NCI-H2196 treated with DMSO at 0.1 percent for 48 hours (cell line): Measurements from ENCODE around the gene NRSN1.
A peak's percentile ranks its signal among the peaks of the same experiment; 100 is the strongest.

Experiments
- DNase-seq: peaks from one replicate; lab custom pipeline; 2025; ENCODE audit not compliant: unreplicated experiment; lab: John Stamatoyannopoulos, UW

The NRSN1 gene, protein sequence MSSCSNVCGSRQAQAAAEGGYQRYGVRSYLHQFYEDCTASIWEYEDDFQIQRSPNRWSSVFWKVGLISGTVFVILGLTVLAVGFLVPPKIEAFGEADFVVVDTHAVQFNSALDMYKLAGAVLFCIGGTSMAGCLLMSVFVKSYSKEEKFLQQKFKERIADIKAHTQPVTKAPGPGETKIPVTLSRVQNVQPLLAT

DNA sequence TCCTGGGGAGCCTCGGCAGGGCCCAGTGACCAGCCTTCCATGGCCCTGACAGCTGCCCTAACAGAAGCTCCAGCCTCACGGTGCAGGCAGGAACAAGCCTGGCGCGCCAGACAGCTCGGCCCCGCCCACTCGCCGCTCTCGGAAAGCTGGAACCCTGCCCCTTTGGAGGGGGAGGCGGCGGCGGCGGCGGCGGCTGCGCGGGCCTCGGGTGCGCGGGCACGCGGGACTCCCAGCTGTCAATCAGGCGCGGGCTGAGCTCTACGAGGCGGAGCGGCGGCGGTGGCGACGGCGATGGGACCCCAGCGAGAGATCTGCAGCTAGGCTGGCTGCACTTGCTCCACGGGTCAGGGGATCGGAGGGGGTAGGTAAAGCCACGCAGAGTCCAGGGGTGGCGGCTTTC lies at the start of gene NRSN1:
NRSN1 (plus strand) TSS at position 236 of the 400 bp plus-strand sequence. CDS start 8,113 bp downstream, outside the sequence.
- DNase-seq, result peak; percentile 43

DNA sequence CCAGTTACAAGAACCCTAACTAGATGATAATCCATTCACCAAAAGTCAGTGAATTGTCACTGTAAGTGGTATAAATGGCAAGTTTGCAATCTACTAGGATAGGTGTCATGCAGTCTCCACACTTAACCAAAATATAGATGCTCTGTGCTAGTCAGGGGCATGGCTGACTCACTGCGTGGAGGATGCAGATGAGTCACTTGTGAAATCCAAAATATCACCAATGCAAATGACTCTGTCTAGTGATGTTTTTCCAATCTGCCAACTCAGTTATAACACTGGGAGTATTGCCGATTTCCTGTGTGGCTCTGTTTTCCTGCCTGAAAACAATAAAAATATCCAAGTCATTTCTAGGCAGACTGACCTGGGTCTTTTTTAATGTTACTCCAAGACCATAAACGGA lies 47.8 kb upstream of the NRSN1 start:
- no peak for DNase-seq

DNA sequence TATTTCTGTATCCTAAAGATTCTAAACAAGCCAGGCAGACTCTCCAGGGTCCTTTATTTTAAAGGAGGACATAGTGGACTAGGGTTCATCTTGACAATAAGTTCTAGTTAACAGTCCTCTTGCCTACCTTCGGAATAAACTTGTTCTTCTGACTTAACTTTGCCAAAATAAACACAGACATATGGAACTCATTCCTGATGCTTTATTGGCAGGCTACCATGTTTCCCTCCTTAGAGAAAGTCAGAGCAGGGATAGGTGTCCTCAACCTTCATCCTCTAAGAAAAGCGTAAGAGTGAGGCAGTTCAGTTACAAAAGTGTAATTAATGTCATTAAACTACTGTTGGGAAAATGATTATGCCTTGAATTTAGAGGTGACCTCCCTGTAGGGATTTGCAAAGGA lies 46.9 kb upstream of the NRSN1 start:
- DNase-seq, result no peak

DNA sequence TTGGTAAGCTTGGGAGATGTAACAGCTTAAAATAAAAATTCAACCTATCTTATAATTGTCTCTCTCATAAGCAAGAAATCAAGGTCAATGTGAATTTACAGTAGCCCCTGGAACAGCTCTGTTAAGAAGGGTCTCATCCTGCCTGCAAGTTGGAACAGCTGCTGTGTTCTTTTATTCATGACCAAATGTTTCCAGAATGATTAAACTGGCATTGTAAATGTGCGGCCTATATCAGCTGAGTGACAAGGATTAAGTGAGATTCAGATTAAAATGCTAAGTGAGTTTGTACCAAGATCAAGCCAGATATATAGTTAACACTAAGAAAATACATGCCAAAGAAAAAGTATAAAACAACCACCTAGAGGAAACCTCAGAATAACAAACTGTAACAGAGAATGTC lies 45.3 kb upstream of the NRSN1 start:
- DNase-seq, result no peak

DNA sequence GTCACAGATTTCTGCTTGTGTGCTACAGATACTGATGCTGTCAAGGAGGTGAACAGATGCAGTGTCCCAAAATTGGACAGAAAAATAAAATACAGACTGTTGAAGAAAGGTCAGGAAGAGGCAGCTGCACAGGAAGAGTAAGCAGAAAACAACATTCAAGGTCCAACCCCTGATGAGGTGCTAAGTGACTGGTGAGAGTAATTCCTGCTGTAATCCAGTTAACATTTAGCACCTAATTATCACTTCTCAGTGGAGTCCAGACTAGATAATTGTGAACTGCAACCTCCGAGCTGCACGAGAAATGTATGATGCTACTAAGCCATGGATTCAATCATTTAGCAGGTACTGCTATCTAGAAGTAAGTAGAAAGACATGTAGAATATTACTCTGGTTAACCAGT lies 36.3 kb upstream of the NRSN1 start:
- DNase-seq, result no peak

DNA sequence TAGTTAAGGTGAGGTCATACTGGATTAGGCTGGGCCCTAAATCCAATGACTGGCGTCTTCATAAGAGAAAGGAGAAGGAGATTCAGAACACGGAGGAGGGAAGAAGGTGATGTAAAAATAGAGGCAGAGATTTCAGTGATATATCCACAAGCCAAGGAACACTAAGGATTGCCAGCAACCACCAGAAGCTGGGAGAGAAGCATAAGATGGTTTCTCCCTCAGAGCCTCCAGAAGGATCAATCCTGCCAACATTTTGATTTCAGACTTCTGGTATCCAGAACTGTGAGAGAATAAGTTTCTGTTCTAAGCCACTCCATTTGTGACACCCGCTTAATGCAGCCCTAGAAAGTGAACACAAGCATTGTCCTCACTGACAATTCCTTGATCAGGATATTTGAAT lies 33.6 kb upstream of the NRSN1 start:
- no peak for DNase-seq

DNA sequence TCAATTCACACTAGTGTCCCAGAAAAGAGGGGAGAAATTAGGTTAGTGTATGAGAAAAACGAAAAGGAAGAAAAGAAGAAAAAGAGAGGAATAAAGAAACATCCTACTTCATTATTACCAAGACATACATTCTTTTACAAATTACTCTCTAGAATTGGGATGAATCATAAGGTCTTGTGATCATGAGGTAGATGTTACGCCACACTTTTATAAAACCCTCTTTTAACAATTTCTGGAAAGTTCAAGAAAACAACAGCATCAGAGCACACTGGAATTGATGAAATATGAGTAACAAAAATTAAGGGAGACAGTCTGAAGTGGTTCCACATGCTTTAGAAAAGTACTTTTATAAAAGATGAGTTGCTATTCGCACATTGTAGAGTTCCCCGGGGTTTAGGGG lies 32.6 kb upstream of the NRSN1 start:
- no peak for DNase-seq

DNA sequence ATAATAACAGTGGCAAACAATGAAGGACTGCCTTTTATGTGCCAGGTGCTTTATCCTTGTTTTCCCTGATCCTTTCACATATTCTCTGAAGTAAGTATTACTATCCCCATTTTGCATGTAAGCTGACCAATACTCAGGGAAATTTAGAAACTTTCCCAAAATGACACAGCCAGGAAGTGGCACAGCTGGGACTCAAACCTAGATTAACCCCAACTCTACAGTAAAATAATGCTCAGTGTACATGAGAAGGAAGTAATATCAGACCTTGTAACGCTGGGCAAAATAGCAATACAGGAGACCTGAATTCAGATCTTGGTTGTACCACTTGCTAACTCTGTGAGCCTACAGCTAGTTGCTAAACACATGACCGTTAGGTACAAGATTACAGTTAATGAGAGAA lies 26.8 kb upstream of the NRSN1 start:
- DNase-seq, result no peak

DNA sequence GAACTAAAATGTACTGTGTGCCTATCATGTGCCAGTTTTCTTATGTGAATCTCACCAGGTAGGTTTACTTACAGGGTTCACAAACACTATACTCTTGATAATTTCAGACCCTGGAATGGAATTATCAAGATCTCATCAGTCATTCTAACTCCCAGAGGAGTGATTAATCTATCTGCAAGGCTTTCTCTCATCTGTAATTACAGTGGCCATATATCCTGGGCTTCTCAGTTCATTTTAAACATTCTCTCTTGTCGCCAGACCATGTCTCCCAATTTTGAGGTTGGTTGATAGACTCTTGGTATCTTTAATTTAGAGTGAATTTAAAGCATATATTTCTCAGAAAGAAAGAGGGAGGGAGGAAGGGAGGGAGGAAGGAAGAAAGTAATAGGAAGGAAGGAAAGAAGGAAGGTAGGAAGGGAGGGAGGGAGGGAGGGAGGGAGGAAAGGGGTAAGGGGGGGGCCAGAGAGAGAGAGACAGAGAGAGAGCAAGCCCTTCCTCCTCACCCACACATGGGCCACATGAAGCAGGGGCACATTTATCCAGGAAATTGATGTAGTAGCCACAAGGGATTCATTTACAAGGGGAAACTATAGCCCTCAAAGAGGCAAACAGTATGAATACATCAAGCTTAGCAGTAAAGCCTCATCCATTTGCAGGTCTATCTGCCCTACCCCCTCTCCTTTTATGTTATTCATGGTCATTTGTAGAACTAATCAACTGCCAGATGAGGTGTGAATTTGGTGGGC lies 25.8 kb upstream of the NRSN1 start:
- no peak for DNase-seq

DNA sequence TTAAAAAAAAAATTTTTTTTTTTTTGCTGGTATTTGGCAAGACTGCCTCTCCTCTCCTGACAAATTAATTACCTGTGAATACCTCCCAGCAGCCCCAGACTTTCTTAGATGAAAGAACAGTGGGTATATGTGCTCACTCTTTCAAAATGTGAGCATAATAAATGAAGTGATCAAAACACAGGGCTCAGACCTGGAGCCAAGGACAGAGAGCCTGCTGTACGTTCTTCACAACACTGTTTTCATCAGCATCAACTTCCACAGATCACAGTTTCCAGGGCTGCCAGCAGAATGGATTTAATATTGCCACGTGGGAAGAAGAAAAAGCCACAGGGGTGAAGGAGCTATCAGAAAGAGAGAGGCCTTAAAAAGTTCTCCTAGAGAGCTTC lies 25.3 kb upstream of the NRSN1 start:
- DNase-seq, result no peak

DNA sequence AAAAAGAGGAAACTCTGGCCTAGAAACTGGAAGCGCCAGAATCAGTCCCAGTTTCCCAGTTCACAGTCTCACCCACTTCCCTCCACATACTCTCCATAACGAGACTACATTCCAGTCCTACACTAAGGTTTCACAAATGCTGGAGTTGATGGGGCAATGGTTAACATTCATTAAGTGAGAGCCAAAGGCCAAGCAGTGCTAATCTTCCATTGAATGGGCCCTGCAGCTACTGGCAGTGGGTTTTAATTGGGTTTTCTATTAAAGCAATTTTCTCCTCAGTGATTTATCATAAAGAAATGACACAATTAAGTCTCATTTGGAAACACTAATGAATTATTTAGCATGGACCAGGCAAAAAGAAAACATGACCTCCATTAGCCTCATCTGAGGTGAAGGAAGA lies 20.8 kb upstream of the NRSN1 start:
- DNase-seq, result no peak

DNA sequence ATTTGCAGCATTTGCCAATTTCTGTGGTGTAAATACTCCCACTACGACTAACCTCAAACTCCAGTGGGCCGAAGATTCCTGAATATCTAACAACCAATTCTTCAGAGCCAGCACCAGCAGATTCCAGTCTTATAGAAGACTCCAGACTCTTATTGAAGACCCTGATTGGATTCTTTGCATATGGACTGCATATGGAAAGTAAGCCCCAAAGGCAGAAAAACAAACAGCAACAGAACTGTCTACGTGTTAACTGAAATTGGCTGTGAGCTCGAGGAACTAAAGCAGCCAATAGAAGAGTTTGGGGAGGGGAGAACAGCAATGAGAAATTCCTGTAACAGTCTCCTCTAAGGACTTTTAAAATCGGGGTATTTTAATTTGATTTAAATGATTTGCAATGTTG lies 19.7 kb upstream of the NRSN1 start:
- no peak for DNase-seq

DNA sequence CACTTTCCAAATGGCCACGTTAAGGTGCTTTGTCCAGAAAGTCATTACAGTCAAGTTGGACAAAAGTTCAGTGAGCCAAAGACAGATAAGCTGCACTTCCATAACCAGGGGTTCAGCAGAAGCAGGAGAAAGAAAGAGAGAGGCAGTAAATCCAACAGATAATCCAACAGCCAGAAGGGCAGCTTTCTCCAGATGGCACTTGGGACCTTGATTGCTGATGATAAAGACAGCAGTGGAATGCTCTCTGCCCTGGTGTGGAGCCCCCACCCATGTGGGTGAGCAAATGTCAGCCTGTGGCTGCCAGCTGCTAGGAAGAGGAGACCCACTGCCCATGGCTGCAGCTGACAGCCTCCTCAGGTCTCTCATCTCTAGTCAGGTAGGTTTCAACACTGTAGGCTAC lies 18.7 kb upstream of the NRSN1 start:
- no peak for DNase-seq

DNA sequence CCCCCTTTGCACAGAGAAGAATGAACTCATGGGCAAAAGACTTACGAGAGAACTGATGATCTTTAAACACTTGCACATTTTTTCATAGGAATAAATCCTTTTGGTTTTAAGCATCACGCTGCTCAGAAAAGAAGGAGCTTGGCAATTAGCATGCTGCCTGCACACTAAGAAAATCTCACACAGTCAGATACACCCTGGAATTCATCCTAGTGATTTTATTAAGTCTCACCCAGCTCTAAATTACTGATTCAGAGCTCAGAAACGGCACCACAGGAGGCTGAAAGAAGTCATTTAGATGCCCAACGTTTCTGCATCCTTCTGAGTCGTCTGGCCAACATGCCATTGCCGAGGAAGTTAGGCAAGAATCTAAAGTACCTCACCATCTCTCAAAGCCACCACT lies 18.0 kb upstream of the NRSN1 start:
- no peak for DNase-seq

DNA sequence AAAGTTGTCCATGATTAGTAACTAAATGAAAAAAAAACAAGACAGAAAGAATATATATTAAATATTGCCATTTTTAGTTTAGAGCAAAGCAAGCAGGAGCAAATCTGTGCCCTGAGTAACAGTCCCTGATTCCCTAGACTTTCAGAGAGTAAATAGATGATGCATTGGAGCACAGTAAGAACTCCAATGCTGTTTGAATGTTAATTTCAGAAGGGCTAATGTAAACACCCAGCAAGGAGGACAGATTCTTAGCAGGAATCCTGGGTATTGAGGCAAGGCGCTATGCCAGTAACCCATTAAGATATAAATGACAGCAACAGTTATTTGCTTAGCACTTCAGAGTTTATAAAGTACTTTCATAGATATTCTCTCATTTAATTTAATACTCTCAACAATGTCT lies 15.6 kb upstream of the NRSN1 start:
- DNase-seq, result no peak

DNA sequence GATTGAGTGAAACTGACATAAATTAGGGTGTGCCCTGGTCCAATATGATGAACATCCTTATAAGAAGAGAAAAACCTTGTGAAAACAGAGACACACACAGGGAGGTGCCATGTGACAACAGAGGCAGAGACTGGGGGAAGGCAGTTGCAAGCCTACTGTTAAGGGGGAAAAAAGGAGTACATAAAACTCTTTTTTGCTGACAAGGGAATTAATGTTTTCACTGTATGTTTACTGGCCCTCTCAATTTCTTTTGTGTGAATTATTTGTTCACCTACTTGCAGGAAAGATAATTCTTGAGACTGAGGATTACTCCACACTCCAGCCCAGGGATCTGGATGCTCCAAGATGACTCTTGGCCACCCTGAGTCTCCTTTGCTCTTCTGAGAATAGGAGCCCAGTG lies 12.1 kb upstream of the NRSN1 start:
- no peak for DNase-seq

DNA sequence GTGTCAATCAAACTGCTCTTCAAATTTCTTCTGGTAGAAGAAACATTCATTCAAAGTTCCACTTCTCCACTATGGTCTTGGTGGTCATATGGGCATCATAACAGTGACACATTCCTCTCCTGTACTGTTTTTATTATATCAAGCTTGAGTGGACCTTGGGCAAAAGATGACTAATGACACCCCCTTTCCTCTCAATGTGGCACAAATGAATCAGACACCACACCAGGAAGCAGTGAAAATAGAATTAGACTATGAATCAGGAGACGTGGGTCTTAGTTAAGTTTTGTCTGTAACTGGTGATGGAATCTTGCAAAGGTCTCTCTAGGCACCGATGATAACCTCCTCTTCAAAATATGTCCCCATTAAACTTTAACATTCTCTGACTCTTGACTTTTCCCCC lies 9.0 kb upstream of the NRSN1 start:
- no peak for DNase-seq

DNA sequence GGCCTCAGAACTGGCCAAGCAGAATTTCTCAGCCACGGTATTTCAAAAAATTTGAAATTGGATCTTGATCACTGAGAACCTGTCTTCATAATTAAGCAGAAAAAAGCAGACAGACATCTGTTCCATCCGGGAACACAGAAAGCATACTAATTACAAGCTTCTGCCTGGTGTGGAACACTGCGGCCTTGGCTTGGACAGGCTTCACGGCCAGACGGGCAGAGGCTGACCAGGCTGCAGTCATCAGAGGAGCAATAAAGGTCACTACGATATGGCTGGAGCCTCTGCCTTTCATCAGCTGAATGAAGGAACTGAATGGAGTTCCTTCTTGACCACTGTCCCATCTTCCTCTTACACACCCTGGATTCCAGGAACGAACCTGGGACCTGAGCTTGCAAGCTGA lies 3.9 kb upstream of the NRSN1 start:
- no peak for DNase-seq

DNA sequence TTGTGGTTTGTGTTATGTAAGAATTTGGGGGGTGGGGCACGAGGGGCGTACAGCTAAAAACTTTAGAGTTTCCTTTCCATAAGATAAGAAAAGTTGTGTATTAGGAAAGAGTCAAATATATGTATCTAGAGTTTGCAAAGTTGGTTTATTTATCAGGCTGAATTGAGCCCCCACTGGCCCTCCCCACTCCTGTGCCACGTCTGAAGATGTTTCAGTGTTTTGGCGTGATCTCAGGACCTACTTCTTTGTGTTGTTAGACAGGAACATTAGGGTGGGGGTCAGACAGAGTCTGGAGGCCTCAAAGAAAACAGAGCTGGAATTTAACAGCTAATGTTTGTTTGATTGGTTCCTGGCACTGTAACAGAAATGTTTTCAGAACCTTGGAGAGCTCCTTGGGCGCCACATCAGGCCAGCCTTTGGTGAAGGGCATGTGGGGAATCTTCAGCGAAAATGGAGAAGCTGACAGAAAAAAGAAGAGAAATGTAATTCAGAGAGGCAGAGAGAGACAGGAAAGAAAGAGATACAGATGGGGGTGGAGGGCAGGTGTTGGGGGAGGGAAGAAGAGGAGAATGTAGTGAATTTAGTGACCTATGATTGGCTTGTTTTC lies 674 bp downstream of the NRSN1 start:
- no peak for DNase-seq

DNA sequence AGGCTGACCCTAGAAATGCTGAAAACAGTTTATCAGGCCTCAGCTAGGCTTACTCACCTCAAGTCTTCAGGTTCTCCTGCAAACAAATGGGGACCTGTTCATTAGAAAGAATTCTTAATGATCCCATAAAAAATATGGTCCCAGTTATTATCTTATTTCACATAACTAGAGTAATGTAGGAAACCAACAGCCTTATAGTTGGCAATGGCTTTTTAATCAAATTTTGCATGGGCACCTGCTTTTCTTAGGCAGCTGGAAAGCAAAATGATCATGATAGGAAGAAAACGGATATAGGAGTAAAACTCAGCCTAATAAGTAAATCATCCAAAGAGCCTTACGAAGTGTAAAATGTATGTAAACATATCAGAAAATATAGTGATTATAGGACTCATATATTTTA lies 1.3 kb downstream of the NRSN1 start:
- no peak for DNase-seq

DNA sequence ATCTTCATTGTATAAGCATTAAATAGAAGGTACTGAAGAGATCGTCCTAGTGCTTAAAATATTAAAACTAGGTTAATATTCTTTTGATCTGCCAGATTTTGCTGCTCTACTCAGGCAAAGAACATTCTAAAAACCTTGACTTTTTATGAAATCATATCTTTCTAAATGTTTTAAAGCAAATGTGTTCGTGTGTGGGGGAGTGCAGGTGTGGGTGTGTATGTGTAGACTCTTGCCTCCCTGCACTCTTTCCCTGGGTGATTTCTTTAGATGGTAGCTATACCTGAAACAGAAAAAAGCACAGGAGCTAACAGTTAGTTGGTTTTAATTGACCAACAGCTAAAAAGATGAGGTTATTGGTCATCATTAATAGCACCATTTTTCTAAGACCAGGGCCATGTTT lies 5.7 kb downstream of the NRSN1 start:
- DNase-seq, result no peak

DNA sequence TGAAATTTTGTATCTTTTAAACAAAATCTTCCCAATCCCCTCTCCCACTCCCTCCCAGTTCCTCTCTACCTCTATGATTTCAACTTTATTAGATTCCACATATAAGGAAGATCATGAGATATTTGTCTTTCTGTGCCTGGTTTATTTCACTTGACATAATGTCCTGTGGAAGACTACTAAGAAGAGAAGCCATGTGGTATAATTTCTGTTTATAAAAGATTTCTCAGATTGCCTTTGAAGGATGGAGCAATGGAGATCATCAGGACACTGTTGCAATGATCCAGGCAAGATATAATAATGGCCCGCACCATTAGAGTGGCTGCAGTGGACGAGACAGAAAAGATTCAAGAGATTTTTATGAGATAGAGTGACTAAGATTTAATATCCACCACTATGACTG lies 13.1 kb downstream of the NRSN1 start:
- DNase-seq, result no peak

DNA sequence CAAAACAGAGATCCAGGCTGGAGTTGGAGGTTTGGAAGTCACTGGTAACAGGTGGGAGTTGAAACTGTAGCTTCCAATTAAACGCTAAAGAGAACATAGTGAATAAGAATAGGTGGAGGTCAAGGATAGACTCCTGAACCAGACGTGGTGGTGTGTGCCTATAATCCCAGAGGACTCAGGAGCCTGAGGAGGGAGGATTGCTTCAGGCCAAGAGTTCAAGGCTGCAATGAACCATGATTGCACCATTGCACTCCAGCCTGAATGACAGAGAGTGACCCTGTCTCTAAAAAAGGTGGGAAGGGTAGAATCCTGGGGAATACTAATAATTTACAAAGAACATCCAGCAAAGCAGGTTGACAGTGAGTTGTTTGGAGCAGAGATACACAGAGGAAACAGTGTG lies 13.6 kb downstream of the NRSN1 start:
- no peak for DNase-seq
